B cell (primary cell): ENCODE measurements around the gene POMT1.

Experiments used
- CTCF ChIP-seq: fragments of 200-600 bp; IDR thresholded peaks from one replicate; pipeline ENCODE4 v1.8.0; 2022; ENCODE audit warnings: antibody characterized with exemption, mild to moderate bottlenecking
- EZH2 ChIP-seq: IDR thresholded peaks from 2 replicates; pipeline ENCODE4 v1.6.1; 2012; ENCODE audit warnings: borderline replicate concordance, low read depth, mild to moderate bottlenecking, moderate library complexity, low read length; ENCODE audit not compliant: insufficient read depth, poor library complexity, severe bottlenecking

GRCh38 chr9:131503626-131504465, 1.1 kb downstream of the POMT1 start:
- no peak for TF ChIP-seq CTCF
- TF ChIP-seq EZH2 = no peak
